GM12801 (cell line): ENCODE results near the gene PRMT3.

ENCODE experiments used
- CTCF ChIP-seq: IDR thresholded peaks from one replicate; pipeline ENCODE4 v1.5.1; 2011; ENCODE audit warnings: control low read depth; ENCODE audit not compliant: insufficient read length; ENCODE audit errors: extremely low read depth

PRMT3 gene

GRCh38 chr11:20483931-20484330, 96.4 kb downstream of the PRMT3 start:
- TF ChIP-seq CTCF, result no peak

GRCh38 chr11:20488352-20488751, 100.8 kb downstream of the PRMT3 start:
- no peak for TF ChIP-seq CTCF

GRCh38 chr11:20489948-20490347, 102.4 kb downstream of the PRMT3 start:
- no peak for TF ChIP-seq CTCF

GRCh38 chr11:20493340-20493739, 105.8 kb downstream of the PRMT3 start:
- no peak for TF ChIP-seq CTCF

- no peak for TF ChIP-seq CTCF
Measured at GRCh38 chr11:20497124-20497792, 109.7 kb downstream of the PRMT3 start.

GRCh38 chr11:20501252-20501651, 113.7 kb downstream of the PRMT3 start:
- TF ChIP-seq CTCF, result no peak

- TF ChIP-seq CTCF, result no peak
Measured at GRCh38 chr11:20501971-20502370, 114.5 kb downstream of the PRMT3 start.

GRCh38 chr11:20511982-20512381, 124.5 kb downstream of the PRMT3 start:
- no peak for TF ChIP-seq CTCF
